Ovary (tissue), 9 donors: ENCODE measurements around the gene TMEM205. TPM values are rescaled to one million over a fixed set of nuclear protein-coding genes. Genes with fewer than 3 reads are reported as not detected.

ENCODE experiments used
- DNase-seq, 5 donors: peaks; one replicate each; pipeline ENCODE4 v3.0.0-alpha.2; 2019 to 2020
- H3K27ac ChIP-seq, 2 donors: fragments of 200-600 bp; one replicate each; pipeline versions ENCODE4 v1.5.1 to v1.8.0; 2019 to 2022
- H3K27me3 ChIP-seq: fragments of 200-600 bp; one replicate; pipeline ENCODE4 v1.8.0; 2022
- H3K36me3 ChIP-seq: fragments of 200-600 bp; sonication (generic); one replicate; pipeline ENCODE4 v1.5.1; 2019
- H3K4me1 ChIP-seq: one replicate; pipeline ENCODE4 v1.8.1; 2013; ENCODE audit warnings: mild to moderate bottlenecking, moderate library complexity; ENCODE audit not compliant: insufficient read depth
- H3K4me3 ChIP-seq: fragments of 200-600 bp; sonication (generic); one replicate; pipeline ENCODE4 v1.5.1; 2017
- H3K9me3 ChIP-seq, 2 donors: fragments of 200-600 bp in 1 of 2; sonication (generic) in 1 of 2; one replicate each; pipeline versions ENCODE4 v1.5.1 to v1.8.1; 2013 to 2019; ENCODE audit warnings: mild to moderate bottlenecking in 1 of 2, moderate library complexity in 1 of 2
- EP300 ChIP-seq: sonication (generic); formaldehyde crosslinking; IDR thresholded peaks from one replicate; pipeline ENCODE4 v1.6.1; 2017; ENCODE audit warnings: antibody characterized with exemption
- POLR2A ChIP-seq: fragments of 450-650 bp; IDR thresholded peaks from one replicate; pipeline ENCODE4 v1.6.1; 2017; ENCODE audit warnings: antibody characterized with exemption, mild to moderate bottlenecking, moderate library complexity
- WGBS, 3 donors: extraction: QIAGEN DNeasy Blood & Tissue Kit in 1 of 3; methylation state at CpG; one replicate each; pipeline versions ENCODE4 v1.1.5 to v1.1.7; 2013 to 2017; 5-methylcytosine and 5-hydroxymethylcytosine counted together
- intact Hi-C, 4 donors: fragments of 100-400 bp; cut with DNase I; formaldehyde crosslinking; loops; one replicate each; pipeline versions ENCODE4 v1.11.0 to v1.15.1; 2022 to 2023
- polyA plus RNA-seq, 2 donors: library from polyadenylated mRNA; stranded (reverse); fragments of 200-250 nt in 1 of 2; fragments of 350-450 nt in 1 of 2; fragmentation: Illumina TruSeq in 1 of 2; extraction: RNeasy Lipid Tissue Mini Kit (QIAGEN cat#74804) in 1 of 2; gene quantifications; one replicate each; pipeline ENCODE4 v1.2.3, GENCODE V29; 2013 to 2014
- total RNA-seq, 7 donors: library from RNA; depleted of rRNA in 2 of 7; stranded (reverse); fragments of >200 nt in 2 of 7; fragmentation: NEBNext Ultra II Directional in 3 of 7; extraction: Animal tissue kit (Norgen Biotek cat#: 25700) in 3 of 7; gene quantifications; one replicate each; pipeline versions ENCODE4 v1.1.0 to v1.2.4, GENCODE V29; 2016 to 2023
- TF ChIP-seq, protein P1 (sequence below), 3 donors: fragments of 450-650 bp in 2 of 3; fragments of 200-600 bp in 1 of 3; IDR thresholded peaks; one replicate each; pipeline versions ENCODE4 v1.5.1 to v1.8.0; 2016 to 2022; ENCODE audit warnings: antibody characterized with exemption in 3 of 3, mild to moderate bottlenecking in 1 of 3
- donor health status: DM: no; HTN: no; CAD: no; lungs with moderate emphysema.
- donor health status: DM: no; HTN: no; CAD: no.
- donor health status: Bipolar disorder and iron deficiency.
- donor health status: DM: yes; HTN: yes; CAD: no.
- donor health status: DM: no; HTN: no; CAD: no.
- donor health status: DM: yes; HTN: yes; CAD: no.

TMEM205 gene
- total and polyA plus RNA-seq, 9 donors: 64.0 to 296 (median 80.5) TPM

DNA sequence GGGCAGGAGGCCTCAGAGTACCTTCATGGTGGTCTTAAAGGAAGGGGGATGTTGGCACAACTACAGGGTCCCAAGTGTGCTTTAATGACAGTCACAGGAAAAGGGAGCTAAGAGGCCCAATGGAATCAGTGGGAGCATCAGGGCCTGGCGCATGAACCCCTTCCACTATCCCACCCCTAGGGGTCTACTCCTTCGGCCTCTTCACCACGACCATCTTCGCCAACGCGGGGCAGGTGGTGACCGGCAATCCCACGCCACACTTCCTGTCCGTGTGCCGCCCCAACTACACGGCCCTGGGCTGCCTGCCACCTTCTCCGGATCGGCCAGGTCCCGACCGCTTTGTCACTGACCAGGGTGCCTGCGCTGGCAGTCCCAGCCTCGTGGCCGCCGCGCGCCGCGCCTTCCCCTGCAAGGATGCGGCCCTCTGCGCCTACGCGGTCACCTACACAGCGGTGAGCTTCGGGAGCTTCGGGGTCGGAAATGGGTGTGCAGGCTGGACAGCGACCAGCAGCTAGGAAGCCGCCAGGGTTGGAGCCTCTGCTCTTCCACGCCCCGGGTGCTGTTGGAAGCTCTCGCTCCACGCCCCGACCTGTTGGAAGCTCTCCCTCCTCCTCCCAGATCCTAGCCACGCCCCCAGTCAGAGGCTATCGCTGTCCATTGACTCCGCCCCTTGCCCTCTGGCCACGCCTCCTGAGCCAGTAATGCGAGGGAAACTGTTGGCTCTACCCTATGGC is 15.1 kb upstream of the TMEM205 start:
- WGBS, 3 donors: 74 to 76% (median 75%) methylated on average over 43 of the region's 43 CpGs
- no peaks in the 10 kb centered on the region for H3K36me3 ChIP-seq
- H3K4me3 ChIP-seq: no peak overlapping the region
- intact Hi-C loops: no loop called here
- peaks cover 3% of the 10 kb centered on the region for H3K4me1 ChIP-seq
- DNase-seq: no peak
- H3K9me3 ChIP-seq: no peaks in the 10 kb centered on the region
- TF ChIP-seq POLR2A: no peak
- TF ChIP-seq, protein P1, sequence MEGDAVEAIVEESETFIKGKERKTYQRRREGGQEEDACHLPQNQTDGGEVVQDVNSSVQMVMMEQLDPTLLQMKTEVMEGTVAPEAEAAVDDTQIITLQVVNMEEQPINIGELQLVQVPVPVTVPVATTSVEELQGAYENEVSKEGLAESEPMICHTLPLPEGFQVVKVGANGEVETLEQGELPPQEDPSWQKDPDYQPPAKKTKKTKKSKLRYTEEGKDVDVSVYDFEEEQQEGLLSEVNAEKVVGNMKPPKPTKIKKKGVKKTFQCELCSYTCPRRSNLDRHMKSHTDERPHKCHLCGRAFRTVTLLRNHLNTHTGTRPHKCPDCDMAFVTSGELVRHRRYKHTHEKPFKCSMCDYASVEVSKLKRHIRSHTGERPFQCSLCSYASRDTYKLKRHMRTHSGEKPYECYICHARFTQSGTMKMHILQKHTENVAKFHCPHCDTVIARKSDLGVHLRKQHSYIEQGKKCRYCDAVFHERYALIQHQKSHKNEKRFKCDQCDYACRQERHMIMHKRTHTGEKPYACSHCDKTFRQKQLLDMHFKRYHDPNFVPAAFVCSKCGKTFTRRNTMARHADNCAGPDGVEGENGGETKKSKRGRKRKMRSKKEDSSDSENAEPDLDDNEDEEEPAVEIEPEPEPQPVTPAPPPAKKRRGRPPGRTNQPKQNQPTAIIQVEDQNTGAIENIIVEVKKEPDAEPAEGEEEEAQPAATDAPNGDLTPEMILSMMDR (IDR thresholded peaks at IDR 0.05): no peak
- no peak for TF ChIP-seq EP300
- H3K27me3 ChIP-seq: no peaks in the 10 kb centered on the region
- H3K27ac ChIP-seq: no peak overlapping the region

DNA sequence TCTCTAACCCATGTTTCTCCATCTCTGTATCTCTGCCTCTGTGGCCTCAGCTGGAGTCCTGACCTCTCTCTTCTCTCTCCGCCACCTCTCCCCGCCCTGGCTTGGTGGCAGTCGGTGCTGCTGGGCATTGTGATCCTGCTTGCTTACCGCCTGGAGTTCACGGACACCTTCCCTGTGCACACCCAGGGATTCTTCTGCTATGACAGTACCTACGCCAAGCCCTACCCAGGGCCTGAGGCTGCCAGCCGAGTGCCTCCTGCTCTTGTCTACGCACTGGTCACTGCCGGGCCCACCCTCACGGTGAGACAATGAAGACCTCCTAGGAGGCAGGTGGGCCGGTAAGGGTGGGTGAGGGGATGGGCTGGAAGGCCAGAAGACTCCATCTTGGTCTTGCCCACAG is 13.4 kb upstream of the TMEM205 start:
- intact Hi-C loops: no loop called here
- Histone ChIP-seq H3K4me1 (peaks cover 9% of the 10 kb centered on the region), H3K27ac (no peak overlapping the region), H3K4me3 (no peak overlapping the region), H3K36me3 (no peaks in the 10 kb centered on the region), H3K27me3 (no peaks in the 10 kb centered on the region), H3K9me3 (no peaks in the 10 kb centered on the region)
- WGBS, 3 donors: 84 to 87% (median 87%) methylated on average over 11 of the region's 11 CpGs
- no peak for TF ChIP-seq EP300
- no peak for TF ChIP-seq POLR2A
- TF ChIP-seq, protein P1 (IDR thresholded peaks at IDR 0.05): no peak
- DNase-seq: no peak

DNA sequence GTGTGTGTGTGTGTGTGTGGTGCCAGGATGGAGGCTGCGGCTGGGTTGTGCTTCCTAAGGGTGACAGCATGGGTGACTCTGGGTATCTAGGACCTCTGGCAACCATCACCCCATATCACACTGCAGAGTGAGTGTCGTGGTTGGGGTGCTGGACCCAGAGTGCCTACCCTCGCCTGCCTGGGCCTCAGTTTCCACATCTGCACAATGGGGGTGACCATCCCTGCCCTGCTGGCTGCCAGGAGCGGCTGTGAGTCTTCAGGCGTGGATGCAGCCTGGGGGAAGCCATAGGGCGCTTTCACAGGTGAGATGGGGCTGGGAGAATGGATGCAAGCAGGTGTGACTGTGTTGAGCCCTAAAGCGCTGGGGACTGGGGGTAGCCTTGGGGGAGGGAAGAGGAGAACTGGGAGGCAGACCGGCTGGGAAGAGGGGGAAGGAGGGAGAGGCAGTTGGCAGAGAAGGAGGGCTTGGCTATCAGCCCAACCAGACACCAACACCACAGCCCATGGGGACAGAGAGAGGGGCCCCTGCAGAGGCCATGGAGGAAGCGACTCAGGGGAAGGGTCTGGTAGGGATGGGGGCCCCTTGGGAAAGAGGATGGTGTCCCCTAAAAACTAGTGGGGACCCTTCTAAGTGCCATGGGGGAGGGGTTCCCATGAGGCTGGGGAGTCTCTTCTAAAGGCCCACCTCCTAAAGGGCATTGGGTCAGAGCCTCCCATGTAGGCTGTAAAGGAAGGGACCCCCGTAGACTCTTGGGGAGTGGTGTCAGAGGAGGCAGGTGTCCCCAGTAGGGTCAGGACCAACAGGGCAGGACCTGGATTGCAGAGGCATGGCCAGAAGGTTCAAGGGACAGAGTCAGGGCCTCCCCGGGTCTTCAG is 10.8 kb upstream of the TMEM205 start:
- 78 to 80% (median 78%) methylated on average over 10 to 11 of the region's 11 CpGs for WGBS, 3 donors
- no peak overlapping the region for H3K27ac ChIP-seq
- intact Hi-C loops: no loop called here

DNA sequence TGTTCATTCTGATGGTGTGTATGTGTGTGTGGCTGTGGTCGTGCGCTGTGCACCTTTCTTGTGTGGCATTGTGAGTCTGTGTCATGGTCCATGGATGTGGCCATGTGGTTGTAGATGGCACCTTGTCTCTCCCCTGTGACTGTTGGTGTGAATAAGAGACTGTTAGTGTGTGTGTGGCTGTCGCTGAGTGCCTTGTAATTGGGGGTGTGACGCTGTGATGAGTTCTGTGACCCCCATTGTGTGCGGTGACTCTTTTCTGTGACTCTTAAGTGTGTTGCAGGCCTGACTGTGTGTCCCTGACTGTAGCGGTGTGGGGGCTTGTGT is 10.0 kb upstream of the TMEM205 start:
- DNase-seq: no peak
- Histone ChIP-seq H3K4me3 (peak overlapping the region; percentile 84), H3K36me3 (no peaks in the 10 kb centered on the region), H3K27me3 (no peaks in the 10 kb centered on the region), H3K4me1 (peaks cover 9% of the 10 kb centered on the region), H3K9me3 (no peaks in the 10 kb centered on the region), H3K27ac (peak overlapping the region in 1 of 2 donors; percentile 51)
- TF ChIP-seq POLR2A: no peak
- TF ChIP-seq EP300: no peak
- TF ChIP-seq, protein P1 (IDR thresholded peaks at IDR 0.05): no peak
- WGBS, 3 donors: 62 to 75% (median 69%) methylated on average over 6 of the region's 6 CpGs
- intact Hi-C loops: no loop called here

More for the DNA sequence above, 10.8 kb upstream of the TMEM205 start:
- TF ChIP-seq POLR2A: no peak
- TF ChIP-seq, protein P1 (IDR thresholded peaks at IDR 0.05): no peak
- no peak for TF ChIP-seq EP300
- no peaks in the 10 kb centered on the region for H3K9me3 ChIP-seq
- H3K4me1 ChIP-seq: peaks cover 9% of the 10 kb centered on the region
- H3K36me3 ChIP-seq: no peaks in the 10 kb centered on the region
- no peak overlapping the region for H3K4me3 ChIP-seq
- DNase-seq: no peak
- H3K27me3 ChIP-seq: no peaks in the 10 kb centered on the region
